Thyroid gland (tissue), 4 donors: ENCODE results near the gene ZNF283. TPM values are rescaled to one million over a fixed set of nuclear protein-coding genes. Genes with fewer than 3 reads are reported as not detected.
"Not testable (repeated sequence)": the region's sequence is repeated elsewhere in the genome, so short reads cannot be mapped to it uniquely, and the experiment has no call there.

ENCODE experiments used
- DNase-seq, 2 donors: peaks; one replicate each; pipeline ENCODE4 v3.0.0-alpha.2; 2019
- H3K27ac ChIP-seq, 3 donors: fragments of 200-600 bp; sonication (generic); 1 replicate in 2 of 3; 2 replicates in 1 of 3; pipeline ENCODE4 v1.5.1; 2016 to 2019; ENCODE audit warnings: mild to moderate bottlenecking in 1 of 3, moderate library complexity in 1 of 3
- H3K27me3 ChIP-seq: fragments of 200-600 bp; sonication (generic); one replicate; pipeline ENCODE4 v1.5.1; 2019
- H3K36me3 ChIP-seq, 2 donors: fragments of 200-600 bp; sonication (generic); one replicate each; pipeline ENCODE4 v1.5.1; 2016 to 2019
- H3K4me1 ChIP-seq, 2 donors: fragments of 200-600 bp; sonication (generic); one replicate each; pipeline ENCODE4 v1.5.1; 2017 to 2019
- H3K4me3 ChIP-seq, 3 donors: fragments of 200-600 bp; sonication (generic); replicated peaks in 1 of 3; 1 replicate in 2 of 3; 2 replicates in 1 of 3; pipeline ENCODE4 v1.5.1; 2016; ENCODE audit warnings: mild to moderate bottlenecking in 1 of 3
- H3K9me3 ChIP-seq: fragments of 200-600 bp; sonication (generic); one replicate; pipeline ENCODE4 v1.5.1; 2017
- POLR2A ChIP-seq, 2 donors: fragments of 450-650 bp; IDR thresholded peaks; one replicate each; pipeline ENCODE4 v1.6.1; 2017; ENCODE audit warnings: antibody characterized with exemption in 2 of 2, mild to moderate bottlenecking in 2 of 2, moderate library complexity in 1 of 2
- WGBS, 2 donors: methylation state at CpG; one replicate each; pipeline ENCODE4 v1.1.5; 2017; 5-methylcytosine and 5-hydroxymethylcytosine counted together
- intact Hi-C: fragments of 100-400 bp; cut with DNase I; formaldehyde crosslinking; loops from one replicate; pipeline ENCODE4 v1.15.1; 2023
- total RNA-seq, 4 donors: library from RNA; depleted of rRNA; stranded (reverse); fragments of >200 nt; gene quantifications; one replicate each; pipeline ENCODE4 v1.2.3, GENCODE V29; 2016
- TF ChIP-seq, protein P1 (sequence below), 6 experiments: fragments of 200-600 bp in 3 of 6; fragments of 450-650 bp in 3 of 6; sonication (generic) in 3 of 6; IDR thresholded peaks; one replicate each; pipeline ENCODE4 v1.5.1; 2016 to 2019; ENCODE audit warnings: antibody characterized with exemption in 6 of 6, mild to moderate bottlenecking in 2 of 6, inconsistent platforms in 1 of 6, moderate library complexity in 1 of 6

Gene ZNF283
- total RNA-seq, 4 donors from 2014 or later = 9.9 to 29.1 (median 18.9) TPM

- intact Hi-C loops = no loop called here
- 62 to 63% methylated on average over 6 of the region's 6 CpGs for WGBS, 2 donors
- Histone ChIP-seq H3K27me3 (no peaks in the 10 kb centered on the region), H3K9me3 (no peaks in the 10 kb centered on the region), H3K4me3 (no peak overlapping the region), H3K4me1 (peaks cover 3 to 6% of the 10 kb centered on the region in 2 donors), H3K36me3 (no peaks in the 10 kb centered on the region), H3K27ac (no peak overlapping the region)
- DNase-seq = no peak
- no peak for TF ChIP-seq POLR2A (IDR thresholded peaks at IDR 0.05)
- TF ChIP-seq, protein P1, sequence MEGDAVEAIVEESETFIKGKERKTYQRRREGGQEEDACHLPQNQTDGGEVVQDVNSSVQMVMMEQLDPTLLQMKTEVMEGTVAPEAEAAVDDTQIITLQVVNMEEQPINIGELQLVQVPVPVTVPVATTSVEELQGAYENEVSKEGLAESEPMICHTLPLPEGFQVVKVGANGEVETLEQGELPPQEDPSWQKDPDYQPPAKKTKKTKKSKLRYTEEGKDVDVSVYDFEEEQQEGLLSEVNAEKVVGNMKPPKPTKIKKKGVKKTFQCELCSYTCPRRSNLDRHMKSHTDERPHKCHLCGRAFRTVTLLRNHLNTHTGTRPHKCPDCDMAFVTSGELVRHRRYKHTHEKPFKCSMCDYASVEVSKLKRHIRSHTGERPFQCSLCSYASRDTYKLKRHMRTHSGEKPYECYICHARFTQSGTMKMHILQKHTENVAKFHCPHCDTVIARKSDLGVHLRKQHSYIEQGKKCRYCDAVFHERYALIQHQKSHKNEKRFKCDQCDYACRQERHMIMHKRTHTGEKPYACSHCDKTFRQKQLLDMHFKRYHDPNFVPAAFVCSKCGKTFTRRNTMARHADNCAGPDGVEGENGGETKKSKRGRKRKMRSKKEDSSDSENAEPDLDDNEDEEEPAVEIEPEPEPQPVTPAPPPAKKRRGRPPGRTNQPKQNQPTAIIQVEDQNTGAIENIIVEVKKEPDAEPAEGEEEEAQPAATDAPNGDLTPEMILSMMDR (IDR thresholded peaks at IDR 0.05) = no peak
Observed at GRCh38 chr19:43799502-43800142, 27.5 kb upstream of the ZNF283 start.

DNA sequence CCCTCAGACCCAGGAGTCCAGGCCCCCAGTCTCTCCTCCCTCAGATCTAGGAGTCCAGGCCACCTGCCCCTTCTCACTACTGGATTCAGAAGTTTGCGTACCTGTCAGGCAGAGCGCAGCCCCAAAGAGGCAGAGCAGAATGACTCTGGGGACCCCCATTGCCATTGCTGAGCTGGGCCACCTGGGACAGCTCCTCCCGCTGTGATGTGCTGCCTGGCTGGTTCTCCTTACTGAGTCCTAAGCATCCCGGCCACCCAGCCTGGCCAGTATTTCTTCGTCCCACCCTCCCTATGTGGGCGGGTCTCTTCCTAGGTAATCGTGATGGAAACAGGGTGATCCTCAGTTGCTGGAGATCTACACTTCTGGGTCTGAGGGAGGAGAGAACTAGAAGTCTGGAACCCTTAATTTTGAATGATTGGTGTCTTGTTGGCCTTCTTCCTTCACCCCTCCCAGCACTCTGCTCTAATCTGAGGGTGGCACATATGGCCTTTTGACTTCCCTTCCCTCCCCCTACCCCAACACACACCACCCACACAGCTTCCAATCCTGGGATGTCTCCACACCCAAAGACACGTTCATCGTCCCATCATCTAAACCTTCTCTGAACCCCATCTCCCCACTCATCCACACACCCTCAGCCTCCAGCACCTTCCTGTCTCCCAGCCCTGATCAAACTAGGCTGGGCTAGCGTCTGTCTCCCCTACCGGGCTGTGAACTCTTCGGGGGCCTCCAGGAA is 24.7 kb upstream of the ZNF283 start, which contains the start of gene LYPD5:
Gene LYPD5, minus strand, starts transcription at position 232 of the 736 bp plus-strand sequence. Its CDS starts 67 bp downstream, at position 165.
- Histone ChIP-seq H3K4me1 (peaks cover 3 to 6% of the 10 kb centered on the region in 2 donors), H3K27me3 (no peaks in the 10 kb centered on the region), H3K27ac (no peak within 1 kb of the TSS), H3K4me3 (no peak within 1 kb of the TSS), H3K36me3 (no peaks in the 10 kb centered on the region), H3K9me3 (no peaks in the 10 kb centered on the region)
- no peak for DNase-seq
- TF ChIP-seq, protein P1 (IDR thresholded peaks at IDR 0.05) = no peak
- no peak for TF ChIP-seq POLR2A (IDR thresholded peaks at IDR 0.05)
- 61 to 62% methylated on average over 10 to 12 of the region's 12 CpGs for WGBS, 2 donors
- intact Hi-C loops = no loop called here

DNA sequence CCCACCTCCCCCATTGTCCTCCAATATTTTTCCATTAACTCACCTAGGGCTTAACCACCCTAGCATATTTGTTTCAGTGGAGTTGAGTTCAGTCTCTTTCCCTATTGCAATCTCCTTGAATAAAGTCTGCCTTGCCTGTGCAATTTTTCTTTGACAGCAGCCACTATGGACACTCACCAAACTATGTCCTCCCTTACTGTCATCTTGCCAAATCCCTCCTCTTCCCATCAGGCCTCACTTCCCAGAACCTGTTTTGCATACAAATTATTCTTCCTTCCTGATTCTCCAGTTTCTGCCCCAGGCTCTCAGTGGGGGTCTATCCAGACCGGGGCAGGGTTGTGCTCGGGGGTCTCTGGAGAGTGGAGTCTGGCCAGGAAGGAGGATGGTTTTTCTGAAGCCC is 22.7 kb upstream of the ZNF283 start:
- Histone ChIP-seq H3K4me3 (no peak overlapping the region), H3K27me3 (no peaks in the 10 kb centered on the region), H3K36me3 (no peaks in the 10 kb centered on the region), H3K4me1 (no peaks in the 10 kb centered on the region), H3K27ac (no peak overlapping the region), H3K9me3 (no peaks in the 10 kb centered on the region)
- intact Hi-C loops = no loop called here
- no peak for DNase-seq
- WGBS, 2 donors = 57 to 67% methylated on average over 2 of the region's 2 CpGs
- no peak for TF ChIP-seq POLR2A (IDR thresholded peaks at IDR 0.05)
- TF ChIP-seq, protein P1 (IDR thresholded peaks at IDR 0.05) = no peak

- H3K9me3 ChIP-seq, DNase-seq, H3K36me3 ChIP-seq, intact Hi-C loops, H3K4me1 ChIP-seq, H3K27me3 ChIP-seq, H3K27ac ChIP-seq, H3K4me3 ChIP-seq: not testable (repeated sequence)
- 86 to 88% methylated on average over 7 of the region's 7 CpGs for WGBS, 2 donors
Observed at GRCh38 chr19:43806401-43806800, 20.7 kb upstream of the ZNF283 start.

DNA sequence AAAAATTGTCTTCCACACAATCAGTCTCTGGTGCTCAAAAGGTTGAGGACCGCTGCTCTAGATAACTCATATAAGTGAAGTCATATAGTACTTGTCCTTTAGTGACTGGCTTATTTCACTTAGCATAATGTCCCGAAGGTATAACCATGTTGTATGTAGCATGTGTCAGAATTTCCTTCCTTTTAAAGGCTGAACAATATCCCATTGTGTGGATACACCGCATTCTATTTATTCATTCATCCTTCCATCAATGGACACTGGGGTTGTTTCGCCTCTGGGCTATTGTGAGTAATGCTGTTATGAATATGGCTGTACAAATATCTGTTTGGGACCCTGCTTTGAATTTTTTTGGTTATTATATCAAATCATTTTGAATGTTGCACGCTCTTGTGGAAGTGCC is 20.3 kb upstream of the ZNF283 start:
- no peak overlapping the region for H3K27ac ChIP-seq
- H3K36me3 ChIP-seq = no peaks in the 10 kb centered on the region
- WGBS, 2 donors = 61 to 82% methylated on average over 5 of the region's 5 CpGs
- no peaks in the 10 kb centered on the region for H3K9me3 ChIP-seq
- no peak overlapping the region for H3K4me3 ChIP-seq
- no peaks in the 10 kb centered on the region for H3K4me1 ChIP-seq
- H3K27me3 ChIP-seq = no peaks in the 10 kb centered on the region
- intact Hi-C loops = no loop called here
- no peak for TF ChIP-seq POLR2A (IDR thresholded peaks at IDR 0.05)
- TF ChIP-seq, protein P1 (IDR thresholded peaks at IDR 0.05) = no peak
- no peak for DNase-seq
